ENCODE results near the gene MDGA2. TPM values are rescaled to one million over a fixed set of nuclear protein-coding genes. Genes with fewer than 3 reads are reported as not detected.

Gene MDGA2
- total RNA-seq, 1 donor from 2014 or later = 2.4 TPM

DNA sequence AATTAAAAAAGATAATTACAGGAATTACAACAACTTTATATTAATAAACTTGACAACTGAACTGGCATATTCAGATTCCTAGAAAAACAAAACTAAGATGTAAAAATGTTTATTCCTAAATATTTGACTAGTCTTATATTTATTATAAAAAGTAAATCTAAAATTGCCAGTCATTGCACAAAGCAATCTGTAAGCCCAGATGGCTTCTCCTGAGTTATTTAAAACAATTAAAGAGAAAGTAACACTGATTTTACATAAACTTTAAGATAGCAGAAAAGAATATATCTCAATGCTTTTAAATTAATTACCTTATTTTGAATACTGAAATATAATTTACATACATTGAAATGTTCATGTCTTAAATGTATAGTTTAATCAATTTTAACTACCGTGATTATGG lies 589.7 kb downstream of the MDGA2 start:
- TF ChIP-seq, protein P1, sequence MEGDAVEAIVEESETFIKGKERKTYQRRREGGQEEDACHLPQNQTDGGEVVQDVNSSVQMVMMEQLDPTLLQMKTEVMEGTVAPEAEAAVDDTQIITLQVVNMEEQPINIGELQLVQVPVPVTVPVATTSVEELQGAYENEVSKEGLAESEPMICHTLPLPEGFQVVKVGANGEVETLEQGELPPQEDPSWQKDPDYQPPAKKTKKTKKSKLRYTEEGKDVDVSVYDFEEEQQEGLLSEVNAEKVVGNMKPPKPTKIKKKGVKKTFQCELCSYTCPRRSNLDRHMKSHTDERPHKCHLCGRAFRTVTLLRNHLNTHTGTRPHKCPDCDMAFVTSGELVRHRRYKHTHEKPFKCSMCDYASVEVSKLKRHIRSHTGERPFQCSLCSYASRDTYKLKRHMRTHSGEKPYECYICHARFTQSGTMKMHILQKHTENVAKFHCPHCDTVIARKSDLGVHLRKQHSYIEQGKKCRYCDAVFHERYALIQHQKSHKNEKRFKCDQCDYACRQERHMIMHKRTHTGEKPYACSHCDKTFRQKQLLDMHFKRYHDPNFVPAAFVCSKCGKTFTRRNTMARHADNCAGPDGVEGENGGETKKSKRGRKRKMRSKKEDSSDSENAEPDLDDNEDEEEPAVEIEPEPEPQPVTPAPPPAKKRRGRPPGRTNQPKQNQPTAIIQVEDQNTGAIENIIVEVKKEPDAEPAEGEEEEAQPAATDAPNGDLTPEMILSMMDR (IDR thresholded peaks at IDR 0.05; ENCODE audit: insufficient read depth, low read depth, low read length) = no peak
- TF ChIP-seq EZH2 (IDR thresholded peaks at IDR 0.05; ENCODE audit: insufficient read depth, low read length) = no peak
- H3K27me3 Mint-ChIP-seq (ENCODE audit: low read depth, unreplicated experiment) = no peaks in the 10 kb centered on the region

DNA sequence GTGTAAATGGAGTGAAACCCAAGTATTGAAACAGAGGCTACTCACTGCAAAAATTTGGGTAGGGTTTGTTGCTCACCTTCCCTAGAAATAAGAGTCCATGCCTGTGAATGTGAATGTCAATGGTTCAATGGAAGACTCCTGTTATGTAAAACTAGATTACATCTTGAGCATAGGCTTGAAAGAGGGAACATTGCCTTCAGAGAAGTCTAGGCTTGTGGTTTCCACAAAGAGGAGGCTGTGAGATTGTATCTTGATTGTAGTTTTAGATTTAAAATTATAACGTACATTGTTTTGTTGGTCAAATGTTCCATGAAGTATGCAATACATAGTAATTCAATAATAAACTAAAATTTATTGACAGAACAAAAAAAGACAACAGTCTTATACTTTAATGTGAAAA lies 610.1 kb downstream of the MDGA2 start:
- Histone ChIP-seq H3K4me3 (ENCODE audit: insufficient read depth, low read depth, low read length) (no peak overlapping the region), H3K79me2 (ENCODE audit: insufficient read depth, low read length) (no peaks in the 10 kb centered on the region), H3K9me3 (ENCODE audit: insufficient read depth, low read depth, low read length) (no peaks in the 10 kb centered on the region), H4K20me1 (ENCODE audit: insufficient read depth, low read length) (no peaks in the 10 kb centered on the region), H3K9ac (ENCODE audit: low read length) (no peak overlapping the region), H3K27me3 (ENCODE audit: insufficient read depth, low read length) (no peaks in the 10 kb centered on the region), H3K4me2 (ENCODE audit: low read length) (no peak overlapping the region), H3K36me3 (ENCODE audit: insufficient read depth, low read length) (no peaks in the 10 kb centered on the region), H3K27ac (ENCODE audit: low read depth, low read length) (no peak overlapping the region), H3K4me1 (ENCODE audit: insufficient read depth, low read length) (no peaks in the 10 kb centered on the region), H2AFZ (ENCODE audit: low read depth, low read length) (no peak overlapping the region)
- Mint-ChIP-seq H3K4me3 (ENCODE audit: unreplicated experiment) (no peak overlapping the region), H3K4me1 (ENCODE audit: low read depth, unreplicated experiment) (no peaks in the 10 kb centered on the region), H3K36me3 (ENCODE audit: low read depth, unreplicated experiment) (no peaks in the 10 kb centered on the region), H3K27me3 (ENCODE audit: low read depth, unreplicated experiment) (no peaks in the 10 kb centered on the region), H3K27ac (ENCODE audit: unreplicated experiment) (no peak overlapping the region), H3K9me3 (ENCODE audit: unreplicated experiment) (no peaks in the 10 kb centered on the region)
- no peak for FAIRE-seq
- DNase-seq (ENCODE audit: low read depth) = no peak
- TF ChIP-seq, protein P1 (IDR thresholded peaks at IDR 0.05; ENCODE audit: insufficient read depth, low read depth, low read length) = no peak
- no peak for TF ChIP-seq EZH2 (IDR thresholded peaks at IDR 0.05; ENCODE audit: insufficient read depth, low read length)

More for the DNA sequence above, 589.7 kb downstream of the MDGA2 start:
- no peaks in the 10 kb centered on the region for H3K36me3 ChIP-seq (ENCODE audit: insufficient read depth, low read length)
- H3K4me1 ChIP-seq (ENCODE audit: insufficient read depth, low read length) = no peaks in the 10 kb centered on the region
- no peaks in the 10 kb centered on the region for H4K20me1 ChIP-seq (ENCODE audit: insufficient read depth, low read length)
- H3K4me3 ChIP-seq (ENCODE audit: insufficient read depth, low read depth, low read length) = no peak overlapping the region
- Mint-ChIP-seq H3K4me3 (ENCODE audit: unreplicated experiment) (no peak overlapping the region), H3K4me1 (ENCODE audit: low read depth, unreplicated experiment) (peaks cover 2% of the 10 kb centered on the region), H3K36me3 (ENCODE audit: low read depth, unreplicated experiment) (no peaks in the 10 kb centered on the region), H3K9me3 (ENCODE audit: unreplicated experiment) (no peaks in the 10 kb centered on the region), H3K27ac (ENCODE audit: unreplicated experiment) (no peak overlapping the region)
- no peak overlapping the region for H2AFZ ChIP-seq (ENCODE audit: low read depth, low read length)
- H3K27ac ChIP-seq (ENCODE audit: low read depth, low read length) = no peak overlapping the region
- H3K4me2 ChIP-seq (ENCODE audit: low read length) = no peak overlapping the region
- no peaks in the 10 kb centered on the region for H3K27me3 ChIP-seq (ENCODE audit: insufficient read depth, low read length)
- H3K79me2 ChIP-seq (ENCODE audit: insufficient read depth, low read length) = no peaks in the 10 kb centered on the region
- H3K9ac ChIP-seq (ENCODE audit: low read length) = no peak overlapping the region
- no peaks in the 10 kb centered on the region for H3K9me3 ChIP-seq (ENCODE audit: insufficient read depth, low read depth, low read length)
- DNase-seq (ENCODE audit: low read depth) = no peak
- FAIRE-seq = no peak

DNA sequence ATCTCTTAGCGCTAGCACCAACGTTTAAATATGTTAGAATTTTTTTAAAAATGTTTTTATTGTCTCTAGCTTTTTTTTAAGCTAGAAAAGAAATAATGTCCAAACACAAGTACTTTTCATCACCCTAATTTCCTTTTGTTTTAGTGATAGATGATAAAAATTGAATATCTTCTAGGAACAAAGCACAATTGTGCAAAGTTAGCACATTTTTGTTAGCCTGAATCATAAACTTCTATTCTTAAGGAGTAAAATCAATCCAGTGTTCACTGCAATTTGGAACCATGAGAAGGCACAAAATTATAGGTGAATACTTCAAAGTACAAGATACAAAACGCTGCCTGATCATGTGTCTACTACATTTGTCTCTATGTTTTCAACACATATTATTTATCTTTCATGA lies 615.4 kb downstream of the MDGA2 start:
- Histone ChIP-seq H3K4me3 (ENCODE audit: insufficient read depth, low read depth, low read length) (no peak overlapping the region), H3K4me2 (ENCODE audit: low read length) (no peak overlapping the region), H3K36me3 (ENCODE audit: insufficient read depth, low read length) (no peaks in the 10 kb centered on the region), H3K79me2 (ENCODE audit: insufficient read depth, low read length) (no peaks in the 10 kb centered on the region), H3K9me3 (ENCODE audit: insufficient read depth, low read depth, low read length) (no peaks in the 10 kb centered on the region), H2AFZ (ENCODE audit: low read depth, low read length) (no peak overlapping the region), H3K9ac (ENCODE audit: low read length) (no peak overlapping the region), H4K20me1 (ENCODE audit: insufficient read depth, low read length) (no peaks in the 10 kb centered on the region), H3K27ac (ENCODE audit: low read depth, low read length) (no peak overlapping the region), H3K27me3 (ENCODE audit: insufficient read depth, low read length) (no peaks in the 10 kb centered on the region), H3K4me1 (ENCODE audit: insufficient read depth, low read length) (no peaks in the 10 kb centered on the region)
- H3K27ac Mint-ChIP-seq (ENCODE audit: unreplicated experiment) = no peak overlapping the region
- no peaks in the 10 kb centered on the region for H3K9me3 Mint-ChIP-seq (ENCODE audit: unreplicated experiment)
- TF ChIP-seq EZH2 (IDR thresholded peaks at IDR 0.05; ENCODE audit: insufficient read depth, low read length) = no peak
- TF ChIP-seq, protein P1 (IDR thresholded peaks at IDR 0.05; ENCODE audit: insufficient read depth, low read depth, low read length) = no peak
- FAIRE-seq = no peak
- no peak for DNase-seq (ENCODE audit: low read depth)
- H3K4me1 Mint-ChIP-seq (ENCODE audit: low read depth, unreplicated experiment) = no peaks in the 10 kb centered on the region
- H3K27me3 Mint-ChIP-seq (ENCODE audit: low read depth, unreplicated experiment) = no peaks in the 10 kb centered on the region
- H3K36me3 Mint-ChIP-seq (ENCODE audit: low read depth, unreplicated experiment) = no peaks in the 10 kb centered on the region
- H3K4me3 Mint-ChIP-seq (ENCODE audit: unreplicated experiment) = no peak overlapping the region
